ENCODE results near the gene SEMA6A.

SEMA6A gene

GRCh38 chr5:116436674-116437350, 137.8 kb downstream of the SEMA6A start:
- no peak for DNase-seq (ENCODE audit: low read depth)
- TF ChIP-seq, protein P1, sequence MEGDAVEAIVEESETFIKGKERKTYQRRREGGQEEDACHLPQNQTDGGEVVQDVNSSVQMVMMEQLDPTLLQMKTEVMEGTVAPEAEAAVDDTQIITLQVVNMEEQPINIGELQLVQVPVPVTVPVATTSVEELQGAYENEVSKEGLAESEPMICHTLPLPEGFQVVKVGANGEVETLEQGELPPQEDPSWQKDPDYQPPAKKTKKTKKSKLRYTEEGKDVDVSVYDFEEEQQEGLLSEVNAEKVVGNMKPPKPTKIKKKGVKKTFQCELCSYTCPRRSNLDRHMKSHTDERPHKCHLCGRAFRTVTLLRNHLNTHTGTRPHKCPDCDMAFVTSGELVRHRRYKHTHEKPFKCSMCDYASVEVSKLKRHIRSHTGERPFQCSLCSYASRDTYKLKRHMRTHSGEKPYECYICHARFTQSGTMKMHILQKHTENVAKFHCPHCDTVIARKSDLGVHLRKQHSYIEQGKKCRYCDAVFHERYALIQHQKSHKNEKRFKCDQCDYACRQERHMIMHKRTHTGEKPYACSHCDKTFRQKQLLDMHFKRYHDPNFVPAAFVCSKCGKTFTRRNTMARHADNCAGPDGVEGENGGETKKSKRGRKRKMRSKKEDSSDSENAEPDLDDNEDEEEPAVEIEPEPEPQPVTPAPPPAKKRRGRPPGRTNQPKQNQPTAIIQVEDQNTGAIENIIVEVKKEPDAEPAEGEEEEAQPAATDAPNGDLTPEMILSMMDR (conservative IDR thresholded peaks at IDR 0.05; ENCODE audit: low read depth, low read length) = no peak
- H3K4me3 ChIP-seq (ENCODE audit: low read depth, low read length) = no peak overlapping the region

DNA sequence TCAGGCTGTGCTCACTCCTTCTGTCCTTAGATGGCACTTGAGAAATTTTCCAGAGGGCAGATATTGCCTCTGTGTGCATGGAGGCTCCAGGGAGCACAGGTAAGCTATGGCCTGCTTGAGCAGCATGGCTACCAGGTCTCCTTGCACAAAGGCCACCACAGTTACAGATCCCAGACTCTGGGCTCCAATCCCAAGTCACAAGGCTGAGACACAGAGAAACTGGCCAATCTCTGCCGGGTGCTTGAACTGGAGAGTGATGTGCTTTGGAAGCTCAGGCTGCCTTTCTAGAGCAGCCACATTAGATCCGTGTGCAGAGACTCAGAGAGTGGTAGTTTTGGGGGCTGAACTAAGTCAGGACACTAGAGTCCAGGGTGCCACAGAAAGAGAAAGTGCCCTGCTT, 145.7 kb downstream of the SEMA6A start:
- H3K4me3 ChIP-seq (ENCODE audit: low read depth, low read length) = no peak overlapping the region
- no peak for DNase-seq (ENCODE audit: low read depth)
- TF ChIP-seq, protein P1 (conservative IDR thresholded peaks at IDR 0.05; ENCODE audit: low read depth, low read length) = no peak

DNA sequence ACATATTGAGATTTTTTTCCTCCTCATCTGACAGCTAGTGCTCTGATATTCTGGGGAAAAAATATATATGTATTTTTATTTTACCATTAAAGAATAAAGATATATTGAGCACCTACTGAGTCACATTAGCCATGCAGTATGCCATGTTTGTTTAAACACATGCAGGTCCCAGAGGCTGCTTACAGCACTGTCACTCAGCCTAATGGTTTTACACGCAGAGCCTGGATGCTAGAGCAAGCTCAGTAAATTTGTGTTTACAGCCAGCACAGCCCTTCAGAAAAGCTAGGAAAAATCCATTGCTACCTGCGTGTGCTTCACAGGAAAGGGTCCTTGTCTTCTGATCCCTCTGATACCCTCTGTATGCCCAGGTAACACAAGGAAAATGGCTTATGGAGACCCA, 146.2 kb downstream of the SEMA6A start:
- no peak for DNase-seq (ENCODE audit: low read depth)
- no peak overlapping the region for H3K4me3 ChIP-seq (ENCODE audit: low read depth, low read length)
- TF ChIP-seq, protein P1 (conservative IDR thresholded peaks at IDR 0.05; ENCODE audit: low read depth, low read length) = no peak

GRCh38 chr5:116424951-116425350, 149.7 kb downstream of the SEMA6A start:
- H3K4me3 ChIP-seq (ENCODE audit: low read depth, low read length) = no peak overlapping the region
- TF ChIP-seq, protein P1 (conservative IDR thresholded peaks at IDR 0.05; ENCODE audit: low read depth, low read length) = no peak
- no peak for DNase-seq (ENCODE audit: low read depth)

DNA sequence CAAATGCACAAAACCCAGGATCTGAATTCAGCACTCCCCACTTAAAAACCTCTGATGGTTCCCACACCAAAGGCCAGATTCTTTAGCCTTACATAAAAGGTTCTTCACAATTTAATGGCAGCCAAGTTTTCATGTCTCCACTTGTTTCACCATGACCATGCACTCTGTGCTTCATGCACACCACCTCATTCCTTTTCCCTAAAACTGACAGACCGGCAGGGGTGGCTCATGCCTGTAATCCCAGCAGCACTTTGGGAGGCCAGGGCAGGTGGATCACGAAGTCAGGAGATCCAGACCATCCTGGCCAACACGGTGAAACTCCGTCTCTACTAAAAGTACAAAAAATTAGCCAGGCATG, 150.4 kb downstream of the SEMA6A start:
- TF ChIP-seq, protein P1 (conservative IDR thresholded peaks at IDR 0.05; ENCODE audit: low read depth, low read length) = no peak
- no peak for DNase-seq (ENCODE audit: low read depth)
- H3K4me3 ChIP-seq (ENCODE audit: low read depth, low read length) = no peak overlapping the region

DNA sequence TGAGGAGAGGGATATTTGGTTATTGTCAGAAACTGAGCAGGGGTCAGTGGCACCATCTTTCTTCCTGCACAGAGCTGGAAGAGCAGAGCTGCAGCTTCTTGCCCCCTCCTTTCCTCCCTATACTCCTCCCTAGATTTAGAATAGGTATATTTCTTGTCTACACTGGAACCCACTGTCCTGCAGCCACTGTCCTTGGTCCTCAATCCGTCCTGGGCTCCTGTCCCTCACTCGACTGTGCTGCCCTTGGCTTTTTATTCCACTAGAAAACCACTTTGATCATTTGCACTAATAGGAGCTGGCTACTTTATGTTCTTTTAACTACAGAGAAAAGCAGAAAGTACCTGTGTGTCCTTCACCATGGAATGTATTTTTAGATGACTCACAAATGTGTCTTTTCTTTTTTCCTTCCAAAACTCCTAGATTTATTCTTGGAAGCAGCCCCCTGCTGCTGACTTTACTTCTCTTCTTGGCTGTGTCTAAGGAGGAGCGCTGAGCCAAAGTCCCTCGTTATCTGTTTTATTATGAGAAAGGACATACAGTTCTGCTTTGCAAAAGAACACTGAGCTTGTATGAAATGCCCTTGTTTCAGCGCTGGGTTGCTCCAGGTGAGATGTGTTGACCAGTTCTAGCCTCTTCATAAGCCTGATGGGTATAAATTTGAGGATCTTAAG, 150.9 kb downstream of the SEMA6A start:
- no peak for DNase-seq (ENCODE audit: low read depth)
- no peak overlapping the region for H3K4me3 ChIP-seq (ENCODE audit: low read depth, low read length)
- TF ChIP-seq, protein P1 (conservative IDR thresholded peaks at IDR 0.05; ENCODE audit: low read depth, low read length) = no peak

DNA sequence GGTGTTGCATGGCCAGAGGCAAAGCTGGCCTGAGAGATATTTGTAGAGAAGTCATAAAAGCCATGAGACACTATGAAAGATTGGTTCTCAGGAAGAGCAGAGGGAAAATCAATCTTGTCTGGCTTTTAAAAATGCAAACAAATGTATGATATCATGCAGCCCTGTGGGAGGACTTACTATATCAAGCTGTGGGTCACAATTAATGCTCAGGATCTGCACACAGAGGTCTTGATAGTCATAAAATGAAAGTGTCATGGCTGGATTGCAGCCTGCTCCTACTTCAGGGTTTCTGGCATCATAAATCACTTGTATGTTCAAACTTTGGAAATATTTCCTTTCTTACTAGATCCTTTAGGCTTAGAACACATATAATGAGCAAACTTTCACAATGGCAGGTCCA, 151.5 kb downstream of the SEMA6A start:
- DNase-seq (ENCODE audit: low read depth) = no peak
- TF ChIP-seq, protein P1 (conservative IDR thresholded peaks at IDR 0.05; ENCODE audit: low read depth, low read length) = no peak
- no peak overlapping the region for H3K4me3 ChIP-seq (ENCODE audit: low read depth, low read length)

Data from choroid plexus epithelial cell (primary cell).